Measurements from ENCODE around the gene STAG3.

STAG3 gene

DNA sequence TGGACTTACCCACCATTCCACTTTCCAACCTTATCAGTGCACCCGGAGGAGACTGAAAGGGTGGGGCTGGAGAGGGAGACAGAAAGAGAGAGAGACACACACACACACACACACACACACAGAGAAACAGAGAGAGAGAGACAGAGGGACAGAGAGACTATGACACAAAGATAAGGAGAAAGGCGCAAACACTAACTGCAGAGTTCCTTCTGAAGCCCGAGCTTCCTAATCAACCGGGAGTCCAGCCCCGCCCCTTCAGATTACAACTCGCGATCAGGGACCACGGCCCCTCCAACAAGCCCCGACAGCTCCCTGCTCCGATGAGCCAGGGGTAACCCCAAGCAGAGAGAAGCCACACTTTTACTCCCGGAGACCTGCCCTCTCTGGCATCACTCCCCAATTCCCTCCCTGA lies 9.8 kb upstream of the STAG3 start:
- no peak for TF ChIP-seq CTCF (IDR thresholded peaks at IDR 0.05; ENCODE audit: borderline replicate concordance, control extremely low read depth, extremely low read depth, insufficient read depth, missing control alignments)
- in situ Hi-C loops (cut with MboI; ENCODE audit: low sequenced_read_pairs, unreplicated experiment), result no loop called here
- DNase-seq (ENCODE audit: low spot score), result peak; percentile 43

DNA sequence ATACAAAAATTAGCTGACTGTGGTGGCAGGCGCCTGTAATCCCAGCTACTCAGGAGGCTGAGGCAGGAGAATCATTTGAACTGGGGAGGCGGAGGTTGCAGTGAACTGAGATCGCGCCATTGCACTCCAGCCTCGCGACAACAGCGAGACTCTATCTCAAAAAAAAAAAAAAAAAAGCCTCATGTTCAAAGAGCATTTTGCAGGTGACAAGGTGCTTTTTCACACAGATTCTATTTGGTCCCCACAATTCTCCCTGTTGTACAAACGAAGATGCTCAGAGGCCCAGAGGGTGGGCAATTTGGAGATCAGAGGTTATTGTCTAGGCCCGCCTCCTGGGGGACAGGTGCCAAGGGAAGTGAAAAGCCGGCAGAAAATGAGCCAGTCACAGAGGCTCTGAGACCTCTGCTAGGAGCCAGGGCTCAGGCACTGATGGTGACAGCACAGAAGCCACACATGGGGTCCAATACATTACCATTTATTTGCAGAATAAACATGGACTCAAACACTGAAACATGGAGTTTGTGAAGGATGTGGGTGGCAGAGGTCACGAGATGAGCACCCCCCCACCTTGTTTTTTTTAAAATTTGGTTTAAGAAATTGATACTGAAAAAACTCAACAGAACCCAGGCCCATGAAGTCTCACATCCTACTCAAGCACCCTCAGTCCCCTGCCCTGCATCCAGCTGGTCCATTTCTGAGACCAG lies 8.4 kb upstream of the STAG3 start:
- peak; percentile 33 for DNase-seq (ENCODE audit: low spot score)
- in situ Hi-C loops (cut with MboI; ENCODE audit: low sequenced_read_pairs, unreplicated experiment), result no loop called here
- TF ChIP-seq CTCF (IDR thresholded peaks at IDR 0.05; ENCODE audit: borderline replicate concordance, control extremely low read depth, extremely low read depth, insufficient read depth, missing control alignments), result no peak

GRCh38 chr7:100170101-100170897 lies 7.4 kb upstream of the STAG3 start:
- in situ Hi-C loops (cut with MboI; ENCODE audit: low sequenced_read_pairs, unreplicated experiment), result no loop called here
- no peak for DNase-seq (ENCODE audit: low spot score)
- no peak for TF ChIP-seq CTCF (IDR thresholded peaks at IDR 0.05; ENCODE audit: borderline replicate concordance, control extremely low read depth, extremely low read depth, insufficient read depth, missing control alignments)

- peak; percentile 68 for DNase-seq (ENCODE audit: low spot score)
- in situ Hi-C loops (cut with MboI; ENCODE audit: low sequenced_read_pairs, unreplicated experiment), result no loop called here
- no peak for TF ChIP-seq CTCF (IDR thresholded peaks at IDR 0.05; ENCODE audit: borderline replicate concordance, control extremely low read depth, extremely low read depth, insufficient read depth, missing control alignments)
These were observed 6.5 kb upstream of the STAG3 start for GRCh38 chr7:100171087-100171681.

DNA sequence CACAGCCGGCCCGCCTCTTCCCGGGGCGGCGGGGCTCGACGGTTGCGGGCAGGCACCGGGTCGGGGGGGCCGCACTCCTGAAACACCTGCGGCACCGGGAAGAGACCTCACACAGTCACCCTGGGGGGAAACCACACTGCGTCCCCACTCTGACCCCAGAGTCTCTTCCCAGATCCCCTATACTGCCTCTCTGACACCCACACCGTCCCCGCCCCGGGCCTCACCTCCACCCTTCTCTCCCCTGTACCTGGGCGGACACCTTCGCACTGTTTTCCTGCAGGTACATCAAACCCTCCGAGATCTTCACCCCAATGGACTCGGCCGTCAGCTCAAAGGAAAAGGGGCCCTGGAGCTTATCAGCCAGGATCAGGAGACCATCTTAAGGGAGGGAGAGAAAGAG lies 5.9 kb upstream of the STAG3 start:
- no peak for TF ChIP-seq CTCF (IDR thresholded peaks at IDR 0.05; ENCODE audit: borderline replicate concordance, control extremely low read depth, extremely low read depth, insufficient read depth, missing control alignments)
- no peak for DNase-seq (ENCODE audit: low spot score)
- in situ Hi-C loops (cut with MboI; ENCODE audit: low sequenced_read_pairs, unreplicated experiment), result no loop called here

DNA sequence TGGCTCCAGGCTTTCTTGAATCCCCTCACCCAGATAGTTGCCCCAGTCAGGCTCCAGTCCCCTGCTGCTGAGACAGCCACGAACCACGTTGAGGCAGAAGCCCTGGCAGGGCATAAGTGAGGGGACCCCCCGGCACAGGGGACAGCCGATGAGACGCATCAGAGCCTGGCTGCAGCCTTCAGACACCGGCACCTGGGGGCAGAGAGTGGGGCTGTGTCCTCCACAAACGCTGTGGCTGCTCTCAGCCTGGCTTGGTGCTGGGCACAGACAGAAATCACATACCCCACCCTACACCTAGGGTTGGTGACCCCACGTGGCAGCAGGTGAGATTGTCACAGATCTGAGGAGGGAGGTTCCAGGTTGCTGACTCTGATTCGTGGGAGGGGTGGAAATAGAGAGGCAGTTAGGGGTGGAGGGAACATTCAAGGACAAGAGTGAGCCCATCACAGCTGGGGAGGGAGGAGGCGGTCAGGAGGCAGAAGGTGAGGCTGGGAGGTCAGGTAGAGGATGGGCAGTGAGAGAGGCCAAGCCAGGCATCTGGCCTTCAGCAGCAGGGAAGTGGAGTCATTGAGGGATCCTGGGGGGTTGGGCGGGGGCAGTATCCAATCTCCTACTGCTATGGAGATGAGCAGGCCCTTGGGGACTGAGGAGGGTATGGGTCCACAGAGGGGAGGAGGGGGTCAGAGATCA lies 3.8 kb upstream of the STAG3 start:
- no peak for TF ChIP-seq CTCF (IDR thresholded peaks at IDR 0.05; ENCODE audit: borderline replicate concordance, control extremely low read depth, extremely low read depth, insufficient read depth, missing control alignments)
- peak; percentile 18 for DNase-seq (ENCODE audit: low spot score)
- in situ Hi-C loops (cut with MboI; ENCODE audit: low sequenced_read_pairs, unreplicated experiment), result no loop called here
